Kidney epithelial cell (primary cell): Measurements from ENCODE around the gene EPAS1. TPM values are rescaled to one million over a fixed set of nuclear protein-coding genes. Genes with fewer than 3 reads are reported as not detected.

Source experiments
- DNase-seq: peaks from one replicate; pipeline ENCODE4 v3.0.0-alpha.2; 2010; ENCODE audit warnings: low read depth
- H3K27me3 ChIP-seq: 2 replicates; pipeline ENCODE4 v1.6.0; 2011; ENCODE audit warnings: low read length; ENCODE audit not compliant: control insufficient read depth, insufficient read depth
- H3K36me3 ChIP-seq: 2 replicates; pipeline ENCODE4 v1.5.1; 2011; ENCODE audit warnings: low read length; ENCODE audit not compliant: control insufficient read depth, insufficient read depth
- H3K4me3 ChIP-seq: 2 replicates; pipeline ENCODE4 v1.5.1; 2011; ENCODE audit warnings: low read depth, mild to moderate bottlenecking, control low read depth, low read length
- total RNA-seq: library from RNA; depleted of rRNA; stranded (reverse); fragments of >200 nt; gene quantifications from 2 replicates; pipeline ENCODE4 v1.2.3, GENCODE V29; 2015
- TF ChIP-seq, protein P1 (sequence below): IDR thresholded peaks from 2 replicates; pipeline ENCODE4 v1.5.1; 2011; ENCODE audit warnings: mild to moderate bottlenecking, moderate library complexity, low read length, control low read depth, inconsistent platforms; ENCODE audit not compliant: insufficient read depth, poor library complexity, severe bottlenecking

Gene EPAS1
- total RNA-seq, 1 donor from 2014 or later, result 94.3 TPM

- no peaks in the 10 kb centered on the region for H3K36me3 ChIP-seq
- TF ChIP-seq, protein P1, sequence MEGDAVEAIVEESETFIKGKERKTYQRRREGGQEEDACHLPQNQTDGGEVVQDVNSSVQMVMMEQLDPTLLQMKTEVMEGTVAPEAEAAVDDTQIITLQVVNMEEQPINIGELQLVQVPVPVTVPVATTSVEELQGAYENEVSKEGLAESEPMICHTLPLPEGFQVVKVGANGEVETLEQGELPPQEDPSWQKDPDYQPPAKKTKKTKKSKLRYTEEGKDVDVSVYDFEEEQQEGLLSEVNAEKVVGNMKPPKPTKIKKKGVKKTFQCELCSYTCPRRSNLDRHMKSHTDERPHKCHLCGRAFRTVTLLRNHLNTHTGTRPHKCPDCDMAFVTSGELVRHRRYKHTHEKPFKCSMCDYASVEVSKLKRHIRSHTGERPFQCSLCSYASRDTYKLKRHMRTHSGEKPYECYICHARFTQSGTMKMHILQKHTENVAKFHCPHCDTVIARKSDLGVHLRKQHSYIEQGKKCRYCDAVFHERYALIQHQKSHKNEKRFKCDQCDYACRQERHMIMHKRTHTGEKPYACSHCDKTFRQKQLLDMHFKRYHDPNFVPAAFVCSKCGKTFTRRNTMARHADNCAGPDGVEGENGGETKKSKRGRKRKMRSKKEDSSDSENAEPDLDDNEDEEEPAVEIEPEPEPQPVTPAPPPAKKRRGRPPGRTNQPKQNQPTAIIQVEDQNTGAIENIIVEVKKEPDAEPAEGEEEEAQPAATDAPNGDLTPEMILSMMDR, result no peak
- no peak for DNase-seq
- H3K4me3 ChIP-seq, result no peak overlapping the region
- H3K27me3 ChIP-seq, result no peaks in the 10 kb centered on the region
These were observed 56.3 kb downstream of the EPAS1 start for GRCh38 chr2:46353509-46353908.

- no peaks in the 10 kb centered on the region for H3K36me3 ChIP-seq
- DNase-seq, result no peak
- H3K4me3 ChIP-seq, result no peak overlapping the region
- no peaks in the 10 kb centered on the region for H3K27me3 ChIP-seq
- TF ChIP-seq, protein P1, result no peak
These were observed 58.5 kb downstream of the EPAS1 start for GRCh38 chr2:46355756-46356155.

DNA sequence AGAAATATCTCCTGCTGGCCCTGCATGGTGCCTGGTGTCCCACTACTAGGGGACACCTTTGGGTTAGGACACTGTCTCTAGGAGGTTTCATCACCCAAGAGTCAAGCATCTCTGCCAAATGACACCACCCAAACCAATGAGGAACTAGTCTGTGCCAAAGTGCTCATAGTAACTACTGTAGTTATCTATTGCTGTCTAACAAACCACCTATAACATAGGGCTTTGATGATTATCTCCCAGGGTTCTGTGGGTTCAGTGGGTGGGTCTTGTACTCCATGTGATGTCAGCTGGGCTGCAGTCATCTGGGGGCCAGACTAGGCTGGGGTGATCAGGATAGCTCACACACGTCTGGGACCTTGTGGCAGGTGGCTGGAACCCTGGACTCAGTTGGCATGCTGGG lies 59.8 kb downstream of the EPAS1 start:
- Histone ChIP-seq H3K36me3 (no peaks in the 10 kb centered on the region), H3K4me3 (no peak overlapping the region), H3K27me3 (no peaks in the 10 kb centered on the region)
- TF ChIP-seq, protein P1, result no peak
- no peak for DNase-seq

- Histone ChIP-seq H3K27me3 (no peaks in the 10 kb centered on the region), H3K36me3 (no peaks in the 10 kb centered on the region), H3K4me3 (no peak overlapping the region)
- no peak for DNase-seq
- TF ChIP-seq, protein P1, result no peak
These were observed 61.5 kb downstream of the EPAS1 start for GRCh38 chr2:46358713-46359112.

DNA sequence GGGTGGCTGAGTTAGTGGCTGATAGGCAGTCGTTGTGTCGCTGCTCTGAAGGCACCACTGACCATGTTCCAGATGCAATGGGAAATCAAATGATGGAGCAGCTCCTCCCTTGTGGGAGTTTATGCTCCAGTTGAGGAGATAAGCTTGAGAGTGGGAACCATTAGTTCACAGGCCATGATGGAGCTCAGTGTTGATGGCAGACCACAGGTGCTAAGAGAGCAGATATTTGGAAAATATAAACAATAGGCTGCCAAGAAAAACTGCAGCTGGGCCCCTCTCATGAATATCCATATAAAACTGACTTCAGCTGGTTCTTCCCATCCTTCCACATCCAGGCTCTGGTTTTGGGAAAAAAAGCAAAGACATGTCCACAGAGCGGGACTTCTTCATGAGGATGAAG lies 63.1 kb downstream of the EPAS1 start:
- no peak for DNase-seq
- TF ChIP-seq, protein P1, result no peak
- no peaks in the 10 kb centered on the region for H3K27me3 ChIP-seq
- no peaks in the 10 kb centered on the region for H3K36me3 ChIP-seq
- no peak overlapping the region for H3K4me3 ChIP-seq

- no peaks in the 10 kb centered on the region for H3K27me3 ChIP-seq
- H3K4me3 ChIP-seq, result no peak overlapping the region
- H3K36me3 ChIP-seq, result no peaks in the 10 kb centered on the region
- DNase-seq, result no peak
- TF ChIP-seq, protein P1, result no peak
These were observed 64.9 kb downstream of the EPAS1 start for GRCh38 chr2:46361920-46362666.
